ENCODE results near the gene RBM3. TPM values are rescaled to one million over a fixed set of nuclear protein-coding genes. Genes with fewer than 3 reads are reported as not detected.
A peak's percentile ranks its signal among the peaks of the same experiment; 100 is the strongest.
"Not testable (repeated sequence)": the region's sequence is repeated elsewhere in the genome, so short reads cannot be mapped to it uniquely, and the experiment has no call there.

RBM3 gene
- polyA plus RNA-seq, 2 donors: 134 to 205 TPM

GRCh38 chrX:48540028-48540375, 34.3 kb upstream of the RBM3 start:
- Histone ChIP-seq H3K4me3 (ENCODE audit: low read depth in 1 of 2, low read length in 2 of 2) (peak overlapping the region; percentile 41 to 74), H3K27me3 (ENCODE audit: control insufficient read depth in 1 of 2, insufficient read depth in 2 of 2, low read length in 2 of 2) (no peaks in the 10 kb centered on the region), H3K4me1 (ENCODE audit: control insufficient read depth in 2 of 2, insufficient read depth in 2 of 2, low read length in 1 of 2) (peaks cover 0 to 5% of the 10 kb centered on the region in 2 donors), H3K36me3 (ENCODE audit: control insufficient read depth in 2 of 2, insufficient read depth in 2 of 2, low read length in 1 of 2) (peaks cover 0 to 5% of the 10 kb centered on the region in 2 donors), H3K27ac (ENCODE audit: low read depth in 2 of 2, low read length in 1 of 2) (peak overlapping the region; percentile 73 to 87), H3K9me3 (ENCODE audit: control insufficient read depth in 2 of 2, insufficient read depth in 1 of 2, low read depth in 1 of 2, low read length in 1 of 2) (no peaks in the 10 kb centered on the region)
- 4 to 33% methylated on average over 12 of the region's 12 CpGs for WGBS, 2 donors

GRCh38 chrX:48540480-48540879, 33.8 kb upstream of the RBM3 start:
- H3K27me3 ChIP-seq (ENCODE audit: control insufficient read depth in 1 of 2, insufficient read depth in 2 of 2, low read length in 2 of 2): no peaks in the 10 kb centered on the region
- H3K9me3 ChIP-seq (ENCODE audit: control insufficient read depth in 2 of 2, insufficient read depth in 1 of 2, low read depth in 1 of 2, low read length in 1 of 2): no peaks in the 10 kb centered on the region
- H3K27ac ChIP-seq (ENCODE audit: low read depth in 2 of 2, low read length in 1 of 2): peak overlapping the region in 1 of 2 donors; percentile 87
- H3K4me3 ChIP-seq (ENCODE audit: low read depth in 1 of 2, low read length in 2 of 2): peak overlapping the region in 1 of 2 donors; percentile 41
- H3K36me3 ChIP-seq (ENCODE audit: control insufficient read depth in 2 of 2, insufficient read depth in 2 of 2, low read length in 1 of 2): peaks cover 0 to 5% of the 10 kb centered on the region in 2 donors
- 71 to 80% methylated on average over 7 of the region's 7 CpGs for WGBS, 2 donors
- H3K4me1 ChIP-seq (ENCODE audit: control insufficient read depth in 2 of 2, insufficient read depth in 2 of 2, low read length in 1 of 2): peaks cover 0 to 5% of the 10 kb centered on the region in 2 donors

GRCh38 chrX:48541140-48541814, 33.0 kb upstream of the RBM3 start:
- Histone ChIP-seq H3K4me1 (ENCODE audit: control insufficient read depth in 2 of 2, insufficient read depth in 2 of 2, low read length in 1 of 2) (peaks cover 0 to 5% of the 10 kb centered on the region in 2 donors), H3K4me3 (ENCODE audit: low read depth in 1 of 2, low read length in 2 of 2) (no peak overlapping the region), H3K9me3 (ENCODE audit: control insufficient read depth in 2 of 2, insufficient read depth in 1 of 2, low read depth in 1 of 2, low read length in 1 of 2) (no peaks in the 10 kb centered on the region), H3K27me3 (ENCODE audit: control insufficient read depth in 1 of 2, insufficient read depth in 2 of 2, low read length in 2 of 2) (no peaks in the 10 kb centered on the region), H3K27ac (ENCODE audit: low read depth in 2 of 2, low read length in 1 of 2) (no peak overlapping the region), H3K36me3 (ENCODE audit: control insufficient read depth in 2 of 2, insufficient read depth in 2 of 2, low read length in 1 of 2) (peaks cover 0 to 5% of the 10 kb centered on the region in 2 donors)
- WGBS, 2 donors: 77 to 78% methylated on average over 10 of the region's 10 CpGs

- Histone ChIP-seq H3K4me3 (ENCODE audit: low read depth in 1 of 2, low read length in 2 of 2) (no peak overlapping the region), H3K27me3 (ENCODE audit: control insufficient read depth in 1 of 2, insufficient read depth in 2 of 2, low read length in 2 of 2) (no peaks in the 10 kb centered on the region), H3K27ac (ENCODE audit: low read depth in 2 of 2, low read length in 1 of 2) (no peak overlapping the region), H3K36me3 (ENCODE audit: control insufficient read depth in 2 of 2, insufficient read depth in 2 of 2, low read length in 1 of 2) (peaks cover 0 to 5% of the 10 kb centered on the region in 2 donors), H3K9me3 (ENCODE audit: control insufficient read depth in 2 of 2, insufficient read depth in 1 of 2, low read depth in 1 of 2, low read length in 1 of 2) (no peaks in the 10 kb centered on the region), H3K4me1 (ENCODE audit: control insufficient read depth in 2 of 2, insufficient read depth in 2 of 2, low read length in 1 of 2) (no peaks in the 10 kb centered on the region)
- WGBS, 2 donors: 96% methylated on average over 3 of the region's 3 CpGs
Observed at GRCh38 chrX:48548871-48549270, 25.4 kb upstream of the RBM3 start.

GRCh38 chrX:48555731-48556325, 18.5 kb upstream of the RBM3 start:
- peaks cover 0 to 19% of the 10 kb centered on the region in 2 donors for H3K36me3 ChIP-seq (ENCODE audit: control insufficient read depth in 2 of 2, insufficient read depth in 2 of 2, low read length in 1 of 2)
- not testable (repeated sequence) for H3K4me1 ChIP-seq (ENCODE audit: control insufficient read depth in 2 of 2, insufficient read depth in 2 of 2, low read length in 1 of 2); H3K27me3 ChIP-seq (ENCODE audit: control insufficient read depth in 1 of 2, insufficient read depth in 2 of 2, low read length in 2 of 2); H3K27ac ChIP-seq (ENCODE audit: low read depth in 2 of 2, low read length in 1 of 2); H3K4me3 ChIP-seq (ENCODE audit: low read depth in 1 of 2, low read length in 2 of 2); H3K9me3 ChIP-seq (ENCODE audit: control insufficient read depth in 2 of 2, insufficient read depth in 1 of 2, low read depth in 1 of 2, low read length in 1 of 2)
- WGBS, 2 donors: 84 to 86% methylated on average over 9 of the region's 9 CpGs

- WGBS, 2 donors: 48 to 67% methylated on average over 4 of the region's 4 CpGs
- H3K27me3 ChIP-seq (ENCODE audit: control insufficient read depth in 1 of 2, insufficient read depth in 2 of 2, low read length in 2 of 2): no peaks in the 10 kb centered on the region
- no peak overlapping the region for H3K27ac ChIP-seq (ENCODE audit: low read depth in 2 of 2, low read length in 1 of 2)
- no peak overlapping the region for H3K4me3 ChIP-seq (ENCODE audit: low read depth in 1 of 2, low read length in 2 of 2)
- no peaks in the 10 kb centered on the region for H3K4me1 ChIP-seq (ENCODE audit: control insufficient read depth in 2 of 2, insufficient read depth in 2 of 2, low read length in 1 of 2)
- H3K9me3 ChIP-seq (ENCODE audit: control insufficient read depth in 2 of 2, insufficient read depth in 1 of 2, low read depth in 1 of 2, low read length in 1 of 2): no peaks in the 10 kb centered on the region
- peaks cover 0 to 23% of the 10 kb centered on the region in 2 donors for H3K36me3 ChIP-seq (ENCODE audit: control insufficient read depth in 2 of 2, insufficient read depth in 2 of 2, low read length in 1 of 2)
Observed at GRCh38 chrX:48558271-48558670, 16.0 kb upstream of the RBM3 start.

- H3K27me3 ChIP-seq (ENCODE audit: control insufficient read depth in 1 of 2, insufficient read depth in 2 of 2, low read length in 2 of 2): no peaks in the 10 kb centered on the region
- H3K27ac ChIP-seq (ENCODE audit: low read depth in 2 of 2, low read length in 1 of 2): no peak overlapping the region
- H3K9me3 ChIP-seq (ENCODE audit: control insufficient read depth in 2 of 2, insufficient read depth in 1 of 2, low read depth in 1 of 2, low read length in 1 of 2): peaks cover 0 to 4% of the 10 kb centered on the region in 2 donors
- H3K4me3 ChIP-seq (ENCODE audit: low read depth in 1 of 2, low read length in 2 of 2): no peak overlapping the region
- H3K4me1 ChIP-seq (ENCODE audit: control insufficient read depth in 2 of 2, insufficient read depth in 2 of 2, low read length in 1 of 2): no peaks in the 10 kb centered on the region
- H3K36me3 ChIP-seq (ENCODE audit: control insufficient read depth in 2 of 2, insufficient read depth in 2 of 2, low read length in 1 of 2): peaks cover 0 to 23% of the 10 kb centered on the region in 2 donors
- WGBS, 2 donors: 94 to 95% methylated on average over 24 of the region's 24 CpGs
Observed at GRCh38 chrX:48559636-48560035, 14.6 kb upstream of the RBM3 start.

GRCh38 chrX:48560056-48560455, 14.2 kb upstream of the RBM3 start:
- 91 to 96% methylated on average over 14 of the region's 14 CpGs for WGBS, 2 donors
- Histone ChIP-seq H3K36me3 (ENCODE audit: control insufficient read depth in 2 of 2, insufficient read depth in 2 of 2, low read length in 1 of 2) (peaks cover 0 to 23% of the 10 kb centered on the region in 2 donors), H3K27me3 (ENCODE audit: control insufficient read depth in 1 of 2, insufficient read depth in 2 of 2, low read length in 2 of 2) (no peaks in the 10 kb centered on the region), H3K4me3 (ENCODE audit: low read depth in 1 of 2, low read length in 2 of 2) (no peak overlapping the region), H3K9me3 (ENCODE audit: control insufficient read depth in 2 of 2, insufficient read depth in 1 of 2, low read depth in 1 of 2, low read length in 1 of 2) (peaks cover 0 to 4% of the 10 kb centered on the region in 2 donors), H3K27ac (ENCODE audit: low read depth in 2 of 2, low read length in 1 of 2) (no peak overlapping the region), H3K4me1 (ENCODE audit: control insufficient read depth in 2 of 2, insufficient read depth in 2 of 2, low read length in 1 of 2) (no peaks in the 10 kb centered on the region)

- peaks cover 0 to 4% of the 10 kb centered on the region in 2 donors for H3K9me3 ChIP-seq (ENCODE audit: control insufficient read depth in 2 of 2, insufficient read depth in 1 of 2, low read depth in 1 of 2, low read length in 1 of 2)
- no peaks in the 10 kb centered on the region for H3K4me1 ChIP-seq (ENCODE audit: control insufficient read depth in 2 of 2, insufficient read depth in 2 of 2, low read length in 1 of 2)
- no peak overlapping the region for H3K4me3 ChIP-seq (ENCODE audit: low read depth in 1 of 2, low read length in 2 of 2)
- 92 to 94% methylated on average over 12 of the region's 12 CpGs for WGBS, 2 donors
- H3K27ac ChIP-seq (ENCODE audit: low read depth in 2 of 2, low read length in 1 of 2): no peak overlapping the region
- no peaks in the 10 kb centered on the region for H3K27me3 ChIP-seq (ENCODE audit: control insufficient read depth in 1 of 2, insufficient read depth in 2 of 2, low read length in 2 of 2)
- peaks cover 0 to 23% of the 10 kb centered on the region in 2 donors for H3K36me3 ChIP-seq (ENCODE audit: control insufficient read depth in 2 of 2, insufficient read depth in 2 of 2, low read length in 1 of 2)
Observed at GRCh38 chrX:48560681-48561080, 13.6 kb upstream of the RBM3 start.

GRCh38 chrX:48569958-48570357, 4.3 kb upstream of the RBM3 start:
- H3K4me3 ChIP-seq (ENCODE audit: low read depth in 1 of 2, low read length in 2 of 2): no peak overlapping the region
- 67 to 68% methylated on average over 1 of the region's 1 CpG for WGBS, 2 donors
- H3K27me3 ChIP-seq (ENCODE audit: control insufficient read depth in 1 of 2, insufficient read depth in 2 of 2, low read length in 2 of 2): no peaks in the 10 kb centered on the region
- peaks cover 0 to 6% of the 10 kb centered on the region in 2 donors for H3K9me3 ChIP-seq (ENCODE audit: control insufficient read depth in 2 of 2, insufficient read depth in 1 of 2, low read depth in 1 of 2, low read length in 1 of 2)
- no peaks in the 10 kb centered on the region for H3K36me3 ChIP-seq (ENCODE audit: control insufficient read depth in 2 of 2, insufficient read depth in 2 of 2, low read length in 1 of 2)
- H3K27ac ChIP-seq (ENCODE audit: low read depth in 2 of 2, low read length in 1 of 2): no peak overlapping the region
- H3K4me1 ChIP-seq (ENCODE audit: control insufficient read depth in 2 of 2, insufficient read depth in 2 of 2, low read length in 1 of 2): no peaks in the 10 kb centered on the region

All from esophagus (tissue), 2 donors.